MG63 (cell line): ENCODE results near the gene ITPR2. TPM values are rescaled to one million over a fixed set of nuclear protein-coding genes. Genes with fewer than 3 reads are reported as not detected.

Experiments used
- DNase-seq: peaks from one replicate; pipeline ENCODE4 v3.0.0-alpha.2; 2020
- H3K27me3 ChIP-seq: fragments of 250-450 bp; sonication (Bioruptor Pico); 2 replicates; pipeline ENCODE4 v1.5.1; 2020; ENCODE audit warnings: mild to moderate bottlenecking, moderate library complexity
- H3K36me3 ChIP-seq: fragments of 250-450 bp; sonication (Bioruptor Pico); 2 replicates; pipeline ENCODE4 v1.5.1; 2020; ENCODE audit warnings: mild to moderate bottlenecking, moderate library complexity
- H3K4me3 ChIP-seq: fragments of 250-450 bp; sonication (Bioruptor Pico); 2 replicates; pipeline ENCODE4 v1.5.1; 2020; ENCODE audit warnings: mild to moderate bottlenecking, moderate library complexity
- H3K9me3 ChIP-seq: fragments of 250-450 bp; sonication (Bioruptor Pico); 2 replicates; pipeline ENCODE4 v1.5.1; 2020; ENCODE audit warnings: mild to moderate bottlenecking, moderate library complexity
- total RNA-seq: library from RNA; depleted of rRNA; stranded (reverse); fragments of >200 nt; shearing (Covaris generic); gene quantifications from 2 replicates; pipeline ENCODE4 v1.2.3, GENCODE V29; 2014; ENCODE audit warnings: low replicate concordance

The ITPR2 gene
- total RNA-seq, 1 experiment from 2014 or later: 4.6 TPM

DNA sequence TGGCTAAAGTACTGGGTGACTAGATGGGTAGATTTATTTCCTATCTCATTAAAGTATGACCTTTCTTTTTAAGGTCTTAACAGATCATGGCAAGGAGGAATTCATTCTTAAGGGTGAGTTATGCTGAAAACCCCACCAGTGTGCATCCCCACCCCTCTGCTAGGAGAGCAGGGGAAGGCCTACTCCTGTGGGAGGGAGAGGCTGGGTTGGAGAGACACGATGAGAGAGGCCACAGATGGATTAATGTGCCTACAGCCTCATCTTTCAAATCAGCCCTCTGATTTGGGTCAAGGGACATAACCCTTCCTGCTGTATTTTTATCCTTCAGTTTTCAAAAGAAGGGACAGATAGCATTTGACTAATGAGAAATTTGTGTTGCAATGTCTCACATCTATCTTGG lies 452.1 kb downstream of the ITPR2 start:
- no peaks in the 10 kb centered on the region for H3K27me3 ChIP-seq
- no peaks in the 10 kb centered on the region for H3K36me3 ChIP-seq

GRCh38 chr12:26379777-26380467 lies 453.1 kb downstream of the ITPR2 start:
- H3K9me3 ChIP-seq: peaks cover 3% of the 10 kb centered on the region; the same call in 1 of the 2 replicates
- DNase-seq: no peak
- no peaks in the 10 kb centered on the region for H3K27me3 ChIP-seq
- no peak overlapping the region for H3K4me3 ChIP-seq
- no peaks in the 10 kb centered on the region for H3K36me3 ChIP-seq

More for the DNA sequence above, 452.1 kb downstream of the ITPR2 start:
- no peak for DNase-seq
- H3K9me3 ChIP-seq: peaks cover 3% of the 10 kb centered on the region; the same call in 1 of the 2 replicates
- no peak overlapping the region for H3K4me3 ChIP-seq

GRCh38 chr12:26378711-26379110 lies 454.3 kb downstream of the ITPR2 start:
- peaks cover 3% of the 10 kb centered on the region; the same call in 1 of the 2 replicates for H3K9me3 ChIP-seq
- no peaks in the 10 kb centered on the region for H3K36me3 ChIP-seq
- H3K27me3 ChIP-seq: no peaks in the 10 kb centered on the region
- DNase-seq: no peak
- no peak overlapping the region for H3K4me3 ChIP-seq

DNA sequence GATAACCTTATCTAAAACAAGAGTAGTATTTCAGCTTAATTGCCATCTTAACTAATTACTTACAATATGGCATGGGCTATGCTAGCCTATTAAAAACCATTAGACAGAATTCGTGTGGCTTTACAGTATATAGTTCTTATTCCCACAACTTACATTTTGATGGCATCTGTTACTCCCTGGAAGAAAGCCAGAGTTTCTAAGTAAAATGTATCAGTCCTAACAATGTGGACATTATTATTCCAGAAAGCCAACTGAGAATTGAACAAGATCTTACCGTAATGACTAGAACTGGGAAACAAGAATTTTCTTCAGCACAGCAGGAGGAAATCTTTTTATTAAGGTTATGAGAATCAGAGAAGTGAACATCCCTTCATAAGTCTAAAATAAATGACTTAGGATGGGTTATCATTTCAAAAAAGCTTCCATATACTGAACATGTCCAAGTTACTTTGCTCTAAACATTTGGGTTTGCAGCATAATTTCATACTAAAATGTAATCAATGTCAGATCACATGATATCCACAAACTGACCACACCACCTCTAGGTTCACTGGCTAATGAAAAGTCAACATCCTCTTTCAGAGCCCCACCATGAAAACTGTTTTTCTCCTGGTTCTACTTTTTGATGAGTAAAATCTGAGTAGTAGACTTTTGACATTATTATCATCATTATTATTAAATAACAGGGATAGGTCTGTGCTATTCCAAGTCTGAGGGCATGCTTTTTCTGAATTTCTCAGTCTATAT lies 457.9 kb downstream of the ITPR2 start:
- Histone ChIP-seq H3K27me3 (no peaks in the 10 kb centered on the region), H3K4me3 (no peak overlapping the region), H3K36me3 (no peaks in the 10 kb centered on the region), H3K9me3 (no peaks in the 10 kb centered on the region)
- no peak for DNase-seq

GRCh38 chr12:26373606-26374495 lies 459.1 kb downstream of the ITPR2 start:
- Histone ChIP-seq H3K4me3 (no peak overlapping the region), H3K36me3 (no peaks in the 10 kb centered on the region), H3K27me3 (no peaks in the 10 kb centered on the region), H3K9me3 (no peaks in the 10 kb centered on the region)
- DNase-seq: no peak

DNA sequence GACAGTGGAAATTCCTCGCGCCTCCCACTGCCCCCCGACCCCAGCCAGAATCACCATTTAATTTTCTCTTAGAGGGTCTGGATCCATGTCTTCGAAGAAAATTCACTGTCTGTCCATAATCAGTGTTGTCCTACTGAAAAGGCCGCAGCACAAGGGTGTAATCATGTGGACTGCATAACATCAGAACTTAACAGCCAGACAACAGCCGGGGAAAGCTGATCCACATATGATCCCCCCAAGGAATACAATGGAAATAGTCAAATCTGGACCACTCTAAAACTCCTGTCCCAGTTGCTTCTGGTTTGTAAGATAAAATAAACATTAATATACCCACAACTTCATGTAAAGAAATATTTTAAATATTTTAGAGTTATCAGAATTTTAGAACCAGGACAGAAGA lies 460.1 kb downstream of the ITPR2 start:
- DNase-seq: no peak
- Histone ChIP-seq H3K4me3 (no peak overlapping the region), H3K9me3 (no peaks in the 10 kb centered on the region), H3K36me3 (no peaks in the 10 kb centered on the region), H3K27me3 (no peaks in the 10 kb centered on the region)

DNA sequence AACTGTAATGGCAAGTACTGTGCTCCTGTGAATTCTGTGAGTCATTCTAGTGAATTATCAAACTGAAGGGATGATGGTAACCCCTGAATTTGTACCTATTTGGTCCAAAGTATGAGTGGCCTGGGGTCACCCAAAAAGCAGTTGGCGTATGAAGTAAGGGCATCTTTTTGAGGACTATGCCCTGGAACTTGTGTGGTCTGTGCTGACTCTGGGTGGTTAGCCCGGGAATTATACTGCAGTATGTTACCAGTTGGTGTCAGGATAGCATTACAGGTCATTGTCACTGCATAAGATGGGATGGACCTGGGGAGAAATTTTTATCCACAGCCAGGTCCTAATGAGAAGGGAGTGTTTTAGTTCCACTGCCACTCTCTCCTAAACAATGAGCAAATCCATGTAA lies 462.9 kb downstream of the ITPR2 start:
- DNase-seq: no peak
- Histone ChIP-seq H3K9me3 (no peaks in the 10 kb centered on the region), H3K36me3 (no peaks in the 10 kb centered on the region), H3K4me3 (no peak overlapping the region), H3K27me3 (no peaks in the 10 kb centered on the region)

- Histone ChIP-seq H3K9me3 (no peaks in the 10 kb centered on the region), H3K36me3 (no peaks in the 10 kb centered on the region), H3K27me3 (no peaks in the 10 kb centered on the region), H3K4me3 (no peak overlapping the region)
- DNase-seq: peak; percentile 67
These were observed 463.4 kb downstream of the ITPR2 start for GRCh38 chr12:26369588-26369987.

DNA sequence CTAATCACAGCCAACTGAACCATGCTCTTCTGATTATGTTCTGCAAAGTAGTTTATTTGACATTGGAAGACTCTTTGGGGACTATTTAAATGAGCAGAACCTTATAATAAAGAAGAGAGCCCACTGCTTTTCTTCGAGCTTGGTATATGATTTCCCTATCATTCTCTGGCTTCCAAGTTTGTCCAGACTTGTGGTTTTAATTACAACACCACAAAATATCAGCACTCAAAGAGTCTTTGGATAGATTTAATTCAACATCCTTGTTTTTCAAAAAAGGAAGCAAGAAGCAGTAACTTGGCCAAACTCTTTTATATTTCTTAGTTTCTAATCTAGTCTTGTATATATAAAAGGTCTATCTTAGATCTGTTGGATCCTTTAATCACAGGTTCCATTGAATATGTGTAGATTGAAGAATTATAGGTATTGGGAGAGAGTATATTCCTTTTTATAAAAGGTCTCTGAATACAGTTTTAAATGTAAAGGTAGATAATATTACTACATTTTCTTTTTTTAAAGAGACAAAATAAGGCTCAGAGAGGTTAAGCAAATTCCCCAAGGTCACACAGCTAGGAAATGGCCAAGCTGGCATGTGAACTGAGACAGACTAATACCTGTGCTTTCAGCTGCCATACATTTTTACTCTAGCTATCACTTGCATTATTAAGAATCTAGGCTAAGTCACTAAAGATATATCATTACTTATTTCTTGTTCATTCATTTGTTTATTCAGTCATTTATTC lies 464.8 kb downstream of the ITPR2 start:
- Histone ChIP-seq H3K4me3 (no peak overlapping the region), H3K27me3 (no peaks in the 10 kb centered on the region), H3K9me3 (no peaks in the 10 kb centered on the region), H3K36me3 (no peaks in the 10 kb centered on the region)
- DNase-seq: no peak

DNA sequence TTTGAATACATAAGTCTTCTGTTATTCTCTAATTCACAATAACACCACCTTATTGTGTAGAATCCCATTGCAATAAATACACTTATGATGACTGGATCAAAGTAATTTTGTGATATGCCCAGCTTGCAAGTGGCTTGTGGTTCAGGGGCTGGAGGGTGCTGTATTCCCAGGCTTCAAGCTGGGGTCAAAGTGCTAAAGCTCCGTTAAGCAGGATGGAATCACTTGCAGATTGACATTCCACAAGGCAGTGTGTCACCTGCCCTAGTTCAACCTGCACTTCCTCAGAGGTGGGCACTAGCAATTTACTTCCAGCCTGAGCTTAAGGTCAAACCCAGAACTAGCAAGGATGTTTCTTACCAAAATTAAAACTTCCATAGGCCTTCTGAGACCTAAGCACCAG lies 471.0 kb downstream of the ITPR2 start:
- no peaks in the 10 kb centered on the region for H3K36me3 ChIP-seq

GRCh38 chr12:26360062-26360461 lies 472.9 kb downstream of the ITPR2 start:
- no peaks in the 10 kb centered on the region for H3K36me3 ChIP-seq
- no peak for DNase-seq
- H3K9me3 ChIP-seq: no peaks in the 10 kb centered on the region
- H3K27me3 ChIP-seq: no peaks in the 10 kb centered on the region; the same call in 1 of the 2 replicates
- H3K4me3 ChIP-seq: no peak overlapping the region

More for the DNA sequence above, 471.0 kb downstream of the ITPR2 start:
- Histone ChIP-seq H3K4me3 (no peak overlapping the region), H3K27me3 (no peaks in the 10 kb centered on the region), H3K9me3 (no peaks in the 10 kb centered on the region)
- DNase-seq: no peak

DNA sequence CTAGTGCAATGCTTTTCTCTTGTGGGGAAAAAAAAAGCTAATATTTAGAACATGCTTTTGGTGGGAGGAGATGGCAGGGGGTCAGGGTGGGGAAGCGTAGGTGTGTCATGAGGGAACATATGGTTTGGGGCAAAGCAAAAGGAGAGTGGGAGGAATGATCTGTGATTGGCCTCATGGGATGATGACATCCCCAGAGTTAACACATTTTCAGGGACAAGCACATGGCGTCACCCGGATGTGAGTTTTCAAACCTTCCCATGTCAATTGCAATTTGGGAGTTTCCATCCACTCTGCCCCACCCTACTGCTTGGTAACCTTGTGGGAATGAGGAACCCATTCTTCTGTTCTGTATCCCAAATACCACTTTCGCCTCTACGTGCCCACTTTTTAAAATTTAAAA lies 473.4 kb downstream of the ITPR2 start:
- Histone ChIP-seq H3K9me3 (no peaks in the 10 kb centered on the region), H3K4me3 (no peak overlapping the region), H3K27me3 (no peaks in the 10 kb centered on the region; the same call in 1 of the 2 replicates), H3K36me3 (no peaks in the 10 kb centered on the region)
- DNase-seq: no peak

- H3K36me3 ChIP-seq: no peaks in the 10 kb centered on the region
These were observed 474.3 kb downstream of the ITPR2 start for GRCh38 chr12:26358651-26359050.

DNA sequence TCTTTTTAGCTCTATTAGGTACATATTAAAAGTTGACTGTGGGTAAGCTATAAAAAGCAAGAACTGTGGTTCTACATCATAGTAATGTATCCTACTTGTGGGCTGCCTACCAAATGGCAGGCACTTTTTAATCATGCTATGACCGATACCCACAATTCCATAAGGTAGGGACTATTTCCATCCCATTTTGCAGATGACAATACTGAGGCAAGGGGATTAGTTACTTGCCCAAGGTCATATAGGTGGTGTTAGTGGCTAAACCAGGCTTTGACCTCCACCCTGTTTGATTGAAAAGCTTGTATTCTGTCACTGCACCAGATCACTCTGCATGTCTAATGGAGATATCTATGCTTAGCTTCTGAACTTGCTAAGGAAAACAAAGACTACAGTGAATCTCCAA lies 485.7 kb downstream of the ITPR2 start:
- Histone ChIP-seq H3K9me3 (no peaks in the 10 kb centered on the region), H3K36me3 (no peaks in the 10 kb centered on the region)
- no peak for DNase-seq

More at GRCh38 chr12:26358651-26359050, 474.3 kb downstream of the ITPR2 start:
- no peak for DNase-seq
- Histone ChIP-seq H3K9me3 (no peaks in the 10 kb centered on the region), H3K27me3 (no peaks in the 10 kb centered on the region; the same call in 1 of the 2 replicates), H3K4me3 (no peak overlapping the region)

GRCh38 chr12:26346736-26347135 lies 486.3 kb downstream of the ITPR2 start:
- H3K9me3 ChIP-seq: no peaks in the 10 kb centered on the region
- H3K36me3 ChIP-seq: no peaks in the 10 kb centered on the region
- no peak for DNase-seq
- H3K4me3 ChIP-seq: no peak overlapping the region
- peaks cover 4% of the 10 kb centered on the region; the same call in 1 of the 2 replicates for H3K27me3 ChIP-seq

More for the DNA sequence above, 485.7 kb downstream of the ITPR2 start:
- H3K27me3 ChIP-seq: peaks cover 4% of the 10 kb centered on the region; the same call in 1 of the 2 replicates
- H3K4me3 ChIP-seq: no peak overlapping the region

- H3K36me3 ChIP-seq: no peaks in the 10 kb centered on the region
- DNase-seq: no peak
- no peaks in the 10 kb centered on the region for H3K9me3 ChIP-seq
- H3K4me3 ChIP-seq: no peak overlapping the region
- peaks cover 4% of the 10 kb centered on the region; the same call in 1 of the 2 replicates for H3K27me3 ChIP-seq
These were observed 487.5 kb downstream of the ITPR2 start for GRCh38 chr12:26345471-26346003.
